Neural crest cell (in vitro differentiated cells): ENCODE measurements around the gene MATN4. TPM values are rescaled to one million over a fixed set of nuclear protein-coding genes. Genes with fewer than 3 reads are reported as not detected.

Experiments used
- DNase-seq: peaks from one replicate; pipeline ENCODE4 v3.0.0; 2021; ENCODE audit warnings: low read depth, mixed read lengths, low spot score
- H3K27ac Mint-ChIP-seq: one replicate; pipeline ENCODE4 v1.8.0; 2021; ENCODE audit warnings: mild to moderate bottlenecking, mixed read lengths; ENCODE audit not compliant: unreplicated experiment
- H3K27me3 Mint-ChIP-seq: 2 replicates; pipeline ENCODE4 v1.8.0; 2021; ENCODE audit warnings: low read depth, mild to moderate bottlenecking, mixed read lengths
- H3K36me3 Mint-ChIP-seq: 2 replicates; pipeline ENCODE4 v1.8.0; 2021; ENCODE audit warnings: low read depth, mild to moderate bottlenecking, mixed read lengths
- H3K4me1 Mint-ChIP-seq: 2 replicates; pipeline ENCODE4 v1.8.0; 2021; ENCODE audit warnings: mixed read lengths
- H3K4me3 Mint-ChIP-seq: one replicate; pipeline ENCODE4 v1.8.0; 2021; ENCODE audit warnings: mild to moderate bottlenecking, mixed read lengths
- H3K9me3 Mint-ChIP-seq: 2 replicates; pipeline ENCODE4 v1.8.0; 2021; ENCODE audit warnings: mixed read lengths
- CTCF ChIP-seq: fragments of 200-600 bp; sonication (generic); conservative IDR thresholded peaks from 2 replicates; pipeline ENCODE4 v1.5.0; 2021; ENCODE audit warnings: antibody characterized with exemption, mild to moderate bottlenecking
- total RNA-seq: library from RNA; stranded (reverse); gene quantifications from 2 replicates; pipeline ENCODE4 v1.2.1, GENCODE V29; 2021

The MATN4 gene
- total RNA-seq, 1 donor from 2014 or later: not detected

GRCh38 chr20:45294659-45295058 lies 13.4 kb downstream of the MATN4 start:
- Mint-ChIP-seq H3K27me3 (peaks cover 69% of the 10 kb centered on the region), H3K4me1 (peaks cover 21% of the 10 kb centered on the region), H3K27ac (no peak overlapping the region), H3K9me3 (no peaks in the 10 kb centered on the region), H3K36me3 (no peaks in the 10 kb centered on the region), H3K4me3 (no peak overlapping the region)
- no peak for TF ChIP-seq CTCF
- DNase-seq: no peak

- Mint-ChIP-seq H3K36me3 (no peaks in the 10 kb centered on the region), H3K9me3 (no peaks in the 10 kb centered on the region), H3K27me3 (peaks cover 69% of the 10 kb centered on the region), H3K4me3 (peak overlapping the region; percentile 74), H3K4me1 (peaks cover 21% of the 10 kb centered on the region), H3K27ac (no peak overlapping the region)
- DNase-seq: no peak
- TF ChIP-seq CTCF: peak; percentile 17
These were observed 14.1 kb downstream of the MATN4 start for GRCh38 chr20:45294003-45294368.

- DNase-seq: peak; percentile 94
- TF ChIP-seq CTCF: peak; percentile 90
- Mint-ChIP-seq H3K4me1 (peaks cover 21% of the 10 kb centered on the region), H3K27me3 (peaks cover 69% of the 10 kb centered on the region), H3K36me3 (no peaks in the 10 kb centered on the region), H3K9me3 (no peaks in the 10 kb centered on the region), H3K4me3 (peak overlapping the region; percentile 90), H3K27ac (peak overlapping the region; percentile 89)
These were observed 14.8 kb downstream of the MATN4 start for GRCh38 chr20:45293041-45294002.

GRCh38 chr20:45292343-45292742 lies 15.8 kb downstream of the MATN4 start:
- Mint-ChIP-seq H3K9me3 (no peaks in the 10 kb centered on the region), H3K36me3 (no peaks in the 10 kb centered on the region), H3K4me3 (peak overlapping the region; percentile 90), H3K27ac (no peak overlapping the region), H3K4me1 (peaks cover 21% of the 10 kb centered on the region), H3K27me3 (peaks cover 72% of the 10 kb centered on the region)
- no peak for TF ChIP-seq CTCF
- DNase-seq: no peak

- H3K4me1 Mint-ChIP-seq: peaks cover 21% of the 10 kb centered on the region
- no peaks in the 10 kb centered on the region for H3K36me3 Mint-ChIP-seq
- peaks cover 73% of the 10 kb centered on the region for H3K27me3 Mint-ChIP-seq
- no peak for TF ChIP-seq CTCF
- H3K9me3 Mint-ChIP-seq: no peaks in the 10 kb centered on the region
- DNase-seq: no peak
- peak overlapping the region; percentile 64 for H3K4me3 Mint-ChIP-seq
- no peak overlapping the region for H3K27ac Mint-ChIP-seq
These were observed 16.6 kb downstream of the MATN4 start for GRCh38 chr20:45291526-45291925.
